NB4 (cell line): ENCODE data around the gene ABCC8.

Source experiments
- POLR2A ChIP-seq: IDR thresholded peaks from 2 replicates; pipeline ENCODE4 v1.6.1; 2011; ENCODE audit warnings: mild to moderate bottlenecking; ENCODE audit not compliant: insufficient read length; ENCODE audit errors: extremely low read depth
- TF ChIP-seq, protein P1 (sequence below): IDR thresholded peaks from one replicate; pipeline ENCODE4 v1.5.1; 2012; ENCODE audit warnings: low read depth, low read length

GRCh38 chr11:17514476-17514875 lies 37.8 kb upstream of the ABCC8 start:
- TF ChIP-seq, protein P1, sequence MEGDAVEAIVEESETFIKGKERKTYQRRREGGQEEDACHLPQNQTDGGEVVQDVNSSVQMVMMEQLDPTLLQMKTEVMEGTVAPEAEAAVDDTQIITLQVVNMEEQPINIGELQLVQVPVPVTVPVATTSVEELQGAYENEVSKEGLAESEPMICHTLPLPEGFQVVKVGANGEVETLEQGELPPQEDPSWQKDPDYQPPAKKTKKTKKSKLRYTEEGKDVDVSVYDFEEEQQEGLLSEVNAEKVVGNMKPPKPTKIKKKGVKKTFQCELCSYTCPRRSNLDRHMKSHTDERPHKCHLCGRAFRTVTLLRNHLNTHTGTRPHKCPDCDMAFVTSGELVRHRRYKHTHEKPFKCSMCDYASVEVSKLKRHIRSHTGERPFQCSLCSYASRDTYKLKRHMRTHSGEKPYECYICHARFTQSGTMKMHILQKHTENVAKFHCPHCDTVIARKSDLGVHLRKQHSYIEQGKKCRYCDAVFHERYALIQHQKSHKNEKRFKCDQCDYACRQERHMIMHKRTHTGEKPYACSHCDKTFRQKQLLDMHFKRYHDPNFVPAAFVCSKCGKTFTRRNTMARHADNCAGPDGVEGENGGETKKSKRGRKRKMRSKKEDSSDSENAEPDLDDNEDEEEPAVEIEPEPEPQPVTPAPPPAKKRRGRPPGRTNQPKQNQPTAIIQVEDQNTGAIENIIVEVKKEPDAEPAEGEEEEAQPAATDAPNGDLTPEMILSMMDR: no peak
- no peak for TF ChIP-seq POLR2A
